Loucy (cell line): Measurements from ENCODE around the gene TEAD1.

Experiments used
- H2AFZ ChIP-seq: fragments of 200-600 bp; sonication (generic); 2 replicates; pipeline ENCODE4 v1.6.0; 2016; ENCODE audit warnings: antibody characterized with exemption, mild to moderate bottlenecking, low read length, moderate library complexity
- H3F3A ChIP-seq: fragments of 200-600 bp; 2 replicates; pipeline ENCODE4 v1.6.0; 2016; ENCODE audit warnings: antibody characterized with exemption, low read depth, mild to moderate bottlenecking
- H3K27me3 ChIP-seq: fragments of 200-600 bp; sonication (generic); 2 replicates; pipeline ENCODE4 v1.6.1; 2014; ENCODE audit warnings: low read length, mild to moderate bottlenecking; ENCODE audit not compliant: insufficient read depth, poor library complexity, severe bottlenecking
- H3K36me3 ChIP-seq: fragments of 200-600 bp; sonication (generic); 2 replicates; pipeline ENCODE4 v1.6.1; 2016; ENCODE audit warnings: low read length; ENCODE audit not compliant: insufficient read depth
- H3K4me1 ChIP-seq: fragments of 200-600 bp; sonication (generic); 2 replicates; pipeline ENCODE4 v1.5.1; 2014; ENCODE audit warnings: low read length, mild to moderate bottlenecking; ENCODE audit not compliant: insufficient read depth, poor library complexity, severe bottlenecking
- H3K4me2 ChIP-seq: fragments of 200-600 bp; sonication (generic); 2 replicates; pipeline ENCODE4 v1.6.0; 2014; ENCODE audit warnings: antibody characterized with exemption, low read length, low read depth, mild to moderate bottlenecking; ENCODE audit not compliant: poor library complexity, severe bottlenecking
- H3K4me3 ChIP-seq: fragments of 200-600 bp; sonication (generic); 2 replicates; pipeline ENCODE4 v1.5.1; 2014; ENCODE audit warnings: low read length, mild to moderate bottlenecking, mixed read lengths; ENCODE audit not compliant: poor library complexity, severe bottlenecking
- H3K79me2 ChIP-seq: fragments of 200-600 bp; sonication (generic); 2 replicates; pipeline ENCODE4 v1.6.1; 2014; ENCODE audit warnings: low read length; ENCODE audit not compliant: insufficient read depth
- H3K9ac ChIP-seq: fragments of 200-600 bp; sonication (generic); 2 replicates; pipeline ENCODE4 v1.6.0; 2014; ENCODE audit warnings: mild to moderate bottlenecking, low read depth, low read length, moderate library complexity; ENCODE audit not compliant: poor library complexity, severe bottlenecking
- H3K9me2 ChIP-seq: fragments of 200-600 bp; sonication (generic); replicated peaks from 2 replicates; pipeline ENCODE4 v1.6.1; 2016; ENCODE audit warnings: low read depth, low read length, mixed read lengths
- H3K9me3 ChIP-seq: fragments of 200-600 bp; sonication (generic); 2 replicates; pipeline ENCODE4 v1.6.1; 2014; ENCODE audit warnings: mild to moderate bottlenecking, antibody characterized with exemption, low read length, low read depth; ENCODE audit not compliant: insufficient read depth
- H4K20me1 ChIP-seq: fragments of 200-600 bp; sonication (generic); 2 replicates; pipeline ENCODE4 v1.6.0; 2014; ENCODE audit warnings: antibody characterized with exemption, low read length, mild to moderate bottlenecking; ENCODE audit not compliant: insufficient read depth, poor library complexity, severe bottlenecking
- EZH2phosphoT487 ChIP-seq: fragments of 200-600 bp; IDR thresholded peaks from 2 replicates; pipeline ENCODE4 v1.6.1; 2018; ENCODE audit warnings: antibody characterized with exemption, mild to moderate bottlenecking, moderate library complexity, borderline replicate concordance
- TF ChIP-seq, protein P1 (sequence below): fragments of 200-600 bp; sonication (generic); conservative IDR thresholded peaks from 2 replicates; pipeline ENCODE4 v1.5.1; 2014; ENCODE audit warnings: mild to moderate bottlenecking, antibody characterized with exemption, low read length

TEAD1 gene

DNA sequence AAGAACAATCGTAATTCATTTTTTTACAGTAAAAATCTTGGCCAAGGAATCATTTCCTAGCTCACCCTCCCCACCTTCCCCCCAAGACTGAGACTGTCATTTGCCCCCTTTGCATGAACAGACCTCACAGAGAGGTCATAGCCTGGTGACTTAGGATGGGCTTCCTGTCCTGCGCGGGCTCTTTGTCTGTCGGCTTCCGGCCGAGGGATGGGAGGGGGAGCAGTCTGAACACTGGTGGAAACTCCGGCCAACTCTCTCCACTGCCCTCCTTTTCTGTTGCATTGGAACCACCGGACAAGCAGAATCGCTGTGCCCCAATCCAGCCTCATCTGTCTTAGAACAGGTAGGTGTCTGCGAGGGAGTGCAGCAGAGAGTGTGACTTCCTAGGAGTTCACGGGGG is 41.7 kb downstream of the TEAD1 start:
- H3K9me3 ChIP-seq, result no peaks in the 10 kb centered on the region
- no peak overlapping the region for H2AFZ ChIP-seq
- H3K9ac ChIP-seq, result no peak overlapping the region
- H3K79me2 ChIP-seq, result no peaks in the 10 kb centered on the region
- peaks cover 74% of the 10 kb centered on the region for H3K27me3 ChIP-seq
- no peak for TF ChIP-seq EZH2phosphoT487
- TF ChIP-seq, protein P1, sequence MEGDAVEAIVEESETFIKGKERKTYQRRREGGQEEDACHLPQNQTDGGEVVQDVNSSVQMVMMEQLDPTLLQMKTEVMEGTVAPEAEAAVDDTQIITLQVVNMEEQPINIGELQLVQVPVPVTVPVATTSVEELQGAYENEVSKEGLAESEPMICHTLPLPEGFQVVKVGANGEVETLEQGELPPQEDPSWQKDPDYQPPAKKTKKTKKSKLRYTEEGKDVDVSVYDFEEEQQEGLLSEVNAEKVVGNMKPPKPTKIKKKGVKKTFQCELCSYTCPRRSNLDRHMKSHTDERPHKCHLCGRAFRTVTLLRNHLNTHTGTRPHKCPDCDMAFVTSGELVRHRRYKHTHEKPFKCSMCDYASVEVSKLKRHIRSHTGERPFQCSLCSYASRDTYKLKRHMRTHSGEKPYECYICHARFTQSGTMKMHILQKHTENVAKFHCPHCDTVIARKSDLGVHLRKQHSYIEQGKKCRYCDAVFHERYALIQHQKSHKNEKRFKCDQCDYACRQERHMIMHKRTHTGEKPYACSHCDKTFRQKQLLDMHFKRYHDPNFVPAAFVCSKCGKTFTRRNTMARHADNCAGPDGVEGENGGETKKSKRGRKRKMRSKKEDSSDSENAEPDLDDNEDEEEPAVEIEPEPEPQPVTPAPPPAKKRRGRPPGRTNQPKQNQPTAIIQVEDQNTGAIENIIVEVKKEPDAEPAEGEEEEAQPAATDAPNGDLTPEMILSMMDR, result no peak
- H3K4me3 ChIP-seq, result no peak overlapping the region
- H3F3A ChIP-seq, result no peaks in the 10 kb centered on the region
- no peak overlapping the region for H3K4me2 ChIP-seq
- H3K9me2 ChIP-seq, result no peaks in the 10 kb centered on the region
- no peaks in the 10 kb centered on the region for H4K20me1 ChIP-seq
- no peaks in the 10 kb centered on the region for H3K36me3 ChIP-seq
- peaks cover 13% of the 10 kb centered on the region for H3K4me1 ChIP-seq

DNA sequence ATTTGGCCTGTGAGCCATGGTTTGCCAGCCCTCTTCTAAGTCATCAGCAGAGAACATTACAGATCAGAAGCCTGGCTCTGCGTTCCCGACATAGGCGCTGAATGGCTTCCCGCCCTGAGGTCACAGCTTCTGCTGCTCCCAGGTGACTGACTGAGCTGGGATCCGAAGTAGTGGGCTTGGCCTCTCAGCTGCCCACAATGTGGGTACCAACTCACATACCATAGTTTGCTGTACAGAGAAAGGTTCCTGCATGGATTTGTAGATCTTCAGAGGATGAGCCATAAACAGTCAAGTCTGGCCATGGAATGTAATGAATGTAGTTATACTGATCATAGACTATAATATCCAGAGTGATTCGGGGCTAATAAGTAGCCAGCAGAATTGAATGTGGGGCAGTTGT is 42.6 kb downstream of the TEAD1 start:
- Histone ChIP-seq H3K27me3 (peaks cover 78% of the 10 kb centered on the region), H3K36me3 (no peaks in the 10 kb centered on the region), H3K9me2 (no peaks in the 10 kb centered on the region), H3F3A (no peaks in the 10 kb centered on the region), H3K4me2 (no peak overlapping the region), H3K4me1 (peaks cover 13% of the 10 kb centered on the region), H4K20me1 (no peaks in the 10 kb centered on the region), H3K4me3 (no peak overlapping the region), H3K9me3 (no peaks in the 10 kb centered on the region), H3K79me2 (no peaks in the 10 kb centered on the region), H3K9ac (no peak overlapping the region), H2AFZ (no peak overlapping the region)
- TF ChIP-seq, protein P1, result no peak
- no peak for TF ChIP-seq EZH2phosphoT487

DNA sequence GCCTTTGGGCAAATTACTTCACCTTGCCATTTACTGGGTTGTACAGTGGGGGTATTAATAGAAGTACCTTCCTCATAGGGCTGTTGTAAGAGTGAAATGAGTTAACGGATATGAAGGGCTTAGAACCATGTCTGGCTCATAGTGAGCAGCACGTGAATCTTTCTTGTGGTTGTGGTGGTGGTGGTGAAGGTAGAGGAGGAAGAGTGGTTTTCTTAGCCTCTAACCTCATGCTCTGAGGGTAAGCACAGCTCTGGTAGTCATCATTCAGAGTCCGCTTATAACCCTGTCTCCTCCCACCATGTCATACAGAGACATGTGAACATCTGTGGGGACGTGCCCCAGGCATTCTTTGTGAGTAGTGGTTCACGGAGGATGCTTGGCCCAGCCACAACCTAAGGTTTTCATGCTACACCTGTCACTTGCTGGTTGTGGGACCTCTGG is 43.6 kb downstream of the TEAD1 start:
- H3K79me2 ChIP-seq, result no peaks in the 10 kb centered on the region
- H3K4me1 ChIP-seq, result peaks cover 13% of the 10 kb centered on the region
- no peak overlapping the region for H2AFZ ChIP-seq
- H4K20me1 ChIP-seq, result no peaks in the 10 kb centered on the region
- H3F3A ChIP-seq, result no peaks in the 10 kb centered on the region
- H3K4me2 ChIP-seq, result peak overlapping the region; percentile 41
- no peaks in the 10 kb centered on the region for H3K36me3 ChIP-seq
- peaks cover 78% of the 10 kb centered on the region for H3K27me3 ChIP-seq
- H3K9ac ChIP-seq, result no peak overlapping the region
- no peak for TF ChIP-seq EZH2phosphoT487
- TF ChIP-seq, protein P1, result no peak
- H3K4me3 ChIP-seq, result no peak overlapping the region
- H3K9me2 ChIP-seq, result no peaks in the 10 kb centered on the region
- no peaks in the 10 kb centered on the region for H3K9me3 ChIP-seq
